NCI-H1436 treated with DMSO at 0.1 percent for 48 hours (cell line): ENCODE results near the gene ROMO1.

Experiments used
- DNase-seq: peaks from one replicate; lab custom pipeline; 2025; lab: John Stamatoyannopoulos, UW

ROMO1 gene

GRCh38 chr20:35699127-35699956, at the start of gene ROMO1, which contains the start of gene NFS1:
Gene ROMO1, plus strand, starts transcription at chr20:35699405. Its CDS starts 228 bp downstream, at chr20:35699633.
Gene NFS1, minus strand, starts transcription at chr20:35699352. Its CDS starts 64 bp downstream, at chr20:35699288.
- peak; percentile 25 for DNase-seq

GRCh38 chr20:35650632-35651031, 48.6 kb upstream of the ROMO1 start:
- no peak for DNase-seq

GRCh38 chr20:35651958-35652357, 47.2 kb upstream of the ROMO1 start:
- no peak for DNase-seq

DNA sequence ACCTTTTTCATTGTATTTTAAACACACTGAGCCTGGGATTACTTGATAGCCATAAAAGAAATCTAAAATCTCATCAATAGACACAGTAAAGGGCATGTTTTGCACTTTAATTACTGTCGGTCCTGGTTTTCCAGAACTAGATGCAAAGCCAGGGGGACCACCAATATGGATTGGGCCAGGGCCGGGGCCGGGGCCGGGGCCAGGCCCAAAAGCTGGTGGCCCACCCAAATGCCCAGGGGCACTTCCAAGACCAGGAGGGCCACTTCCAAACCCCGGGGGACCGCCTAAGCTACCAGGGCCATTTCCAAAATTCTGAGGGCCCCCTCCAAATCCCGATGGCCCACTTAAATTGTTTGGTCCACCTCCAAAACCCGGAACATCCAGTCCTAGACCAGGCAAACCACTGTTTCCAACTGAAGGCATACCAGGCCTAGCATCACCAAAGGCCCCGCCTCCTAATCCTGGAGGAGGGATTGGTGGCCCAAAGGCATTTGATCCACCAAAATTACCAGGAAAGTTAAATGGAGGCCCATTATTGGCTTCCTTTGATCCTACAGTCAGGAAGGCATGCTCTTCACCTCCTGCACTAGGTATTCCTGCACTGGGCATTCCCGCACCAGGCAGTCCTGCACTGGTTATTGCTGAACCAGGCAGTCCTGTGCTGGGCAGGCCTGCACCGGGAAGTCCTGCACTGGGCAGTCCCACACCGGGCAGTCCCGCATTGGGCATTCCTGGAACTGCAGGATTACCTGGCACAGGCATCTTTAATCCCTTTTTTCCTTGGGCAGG, 46.4 kb upstream of the ROMO1 start:
- DNase-seq = no peak

GRCh38 chr20:35653430-35653734, 45.8 kb upstream of the ROMO1 start:
- DNase-seq = no peak

DNA sequence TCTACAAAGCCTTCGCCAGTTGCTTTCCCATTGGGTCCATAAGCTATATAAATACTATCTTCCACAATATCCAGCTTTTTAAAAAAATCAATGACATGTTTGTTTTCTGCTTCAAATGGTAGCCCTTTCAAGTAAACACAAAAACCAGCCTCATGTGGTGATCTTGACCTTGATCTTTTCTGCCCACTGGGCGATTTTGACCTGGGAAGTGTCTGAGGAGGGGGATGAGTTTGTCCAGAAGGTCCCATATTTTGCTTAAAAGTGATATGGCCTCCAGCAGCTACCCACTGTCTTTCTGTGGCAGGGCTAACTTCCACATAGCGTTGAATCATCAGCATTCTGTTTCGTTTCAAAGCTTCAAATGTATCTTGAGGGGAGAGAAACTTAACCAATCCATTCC, 45.3 kb upstream of the ROMO1 start:
- DNase-seq = no peak

DNA sequence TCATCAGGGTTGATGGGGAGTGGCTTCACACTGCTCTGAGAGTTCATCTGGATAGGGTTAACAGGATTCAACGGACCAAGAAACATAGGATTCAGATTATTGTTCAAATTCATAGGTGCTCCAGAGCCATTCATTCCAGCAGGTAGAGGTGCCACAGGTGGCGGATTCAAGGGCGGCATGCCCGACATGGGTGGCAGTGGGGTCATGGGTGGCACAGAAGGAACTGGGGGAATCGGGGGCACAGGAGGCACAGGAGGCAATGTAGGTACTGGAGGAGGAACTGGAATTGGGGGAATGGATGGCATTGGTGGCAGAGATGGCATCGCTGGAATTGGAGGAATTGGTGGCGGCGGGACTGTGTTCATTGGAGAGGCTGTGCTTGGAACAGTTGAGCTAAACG, 44.8 kb upstream of the ROMO1 start:
- no peak for DNase-seq

DNA sequence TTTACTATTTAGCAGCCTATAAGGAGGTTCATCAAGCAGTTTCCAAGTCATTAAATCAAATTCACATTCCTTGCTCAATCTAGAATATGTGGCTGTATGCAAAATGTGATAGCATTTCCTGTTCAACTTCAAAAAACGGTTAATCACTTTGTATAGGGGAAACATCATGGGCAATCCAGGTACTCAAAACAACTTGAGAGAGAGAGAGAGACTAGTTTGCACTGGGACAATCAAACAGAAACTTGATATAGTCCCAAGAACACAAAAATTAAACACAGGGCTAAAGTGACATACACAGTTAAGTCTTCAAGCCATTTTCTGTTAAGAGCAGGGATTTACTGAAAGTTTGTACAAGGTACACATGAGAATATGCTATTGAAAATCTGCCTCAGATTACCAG, 41.9 kb upstream of the ROMO1 start:
- no peak for DNase-seq

GRCh38 chr20:35660122-35660937, 38.9 kb upstream of the ROMO1 start:
- DNase-seq = no peak

DNA sequence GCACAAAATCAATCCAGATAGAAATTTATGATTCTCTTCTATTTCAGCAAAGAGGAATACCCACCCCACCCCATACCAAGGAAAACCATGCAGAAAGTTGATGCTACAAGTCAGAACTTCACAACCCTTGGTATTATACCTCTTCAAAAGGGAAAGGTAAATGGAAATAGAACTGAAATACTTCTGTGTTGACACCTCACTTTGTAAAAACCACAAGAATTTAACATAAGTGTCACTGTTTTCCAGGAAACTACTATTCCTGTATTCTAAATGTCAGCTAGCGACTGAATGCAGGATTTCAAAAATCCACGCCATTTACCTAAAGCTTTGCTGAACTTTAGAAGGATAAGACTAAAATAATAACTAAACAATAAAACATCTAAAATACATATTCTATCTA, 38.2 kb upstream of the ROMO1 start:
- no peak for DNase-seq

- DNase-seq = no peak
These were observed 37.3 kb upstream of the ROMO1 start for GRCh38 chr20:35661908-35662307.

GRCh38 chr20:35662551-35662950, 36.7 kb upstream of the ROMO1 start:
- DNase-seq = no peak

DNA sequence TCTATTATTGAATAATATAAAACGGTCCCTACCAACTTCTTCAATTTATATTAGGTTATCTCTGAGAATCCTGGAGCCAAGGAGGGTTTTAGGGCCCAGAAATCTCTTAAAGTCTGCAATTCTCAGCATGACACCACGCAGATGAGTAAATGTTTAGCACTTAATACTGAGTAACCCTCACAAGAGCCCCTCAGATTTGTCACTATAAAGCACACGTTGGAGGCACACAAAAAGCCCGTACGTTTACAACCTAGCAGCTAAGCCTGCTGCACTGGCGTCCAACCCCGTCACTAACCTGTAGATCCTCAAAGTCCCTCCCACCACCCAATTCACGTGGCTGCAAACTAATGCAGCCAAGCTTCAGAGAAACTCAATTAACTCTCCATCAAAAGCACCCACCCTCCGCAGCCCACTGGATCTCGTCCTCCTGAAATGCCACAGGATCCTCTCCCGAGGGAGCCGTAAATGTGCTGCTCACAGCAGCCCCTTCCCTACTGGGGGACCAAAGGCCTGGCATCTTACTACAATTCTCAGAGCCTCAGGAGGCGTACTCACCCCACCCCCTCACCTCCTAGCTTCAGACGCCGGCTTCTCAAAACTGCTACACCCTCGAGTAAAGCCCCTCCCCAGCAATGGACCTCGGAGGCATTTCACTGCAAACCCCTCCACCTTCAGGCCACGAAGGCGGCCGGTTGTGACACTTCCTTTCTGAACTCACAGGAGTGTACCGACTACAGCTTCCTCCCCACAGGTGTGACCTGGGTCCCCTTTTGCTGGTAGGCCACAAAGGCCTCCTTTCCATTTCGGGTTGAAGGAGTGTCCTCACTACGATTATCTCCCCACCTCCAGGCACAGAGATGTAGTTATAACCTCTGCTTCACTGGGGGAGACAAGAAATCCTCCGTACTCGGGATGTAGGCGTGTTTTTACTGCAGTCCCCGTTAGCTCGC, 35.4 kb upstream of the ROMO1 start:
- DNase-seq = no peak

DNA sequence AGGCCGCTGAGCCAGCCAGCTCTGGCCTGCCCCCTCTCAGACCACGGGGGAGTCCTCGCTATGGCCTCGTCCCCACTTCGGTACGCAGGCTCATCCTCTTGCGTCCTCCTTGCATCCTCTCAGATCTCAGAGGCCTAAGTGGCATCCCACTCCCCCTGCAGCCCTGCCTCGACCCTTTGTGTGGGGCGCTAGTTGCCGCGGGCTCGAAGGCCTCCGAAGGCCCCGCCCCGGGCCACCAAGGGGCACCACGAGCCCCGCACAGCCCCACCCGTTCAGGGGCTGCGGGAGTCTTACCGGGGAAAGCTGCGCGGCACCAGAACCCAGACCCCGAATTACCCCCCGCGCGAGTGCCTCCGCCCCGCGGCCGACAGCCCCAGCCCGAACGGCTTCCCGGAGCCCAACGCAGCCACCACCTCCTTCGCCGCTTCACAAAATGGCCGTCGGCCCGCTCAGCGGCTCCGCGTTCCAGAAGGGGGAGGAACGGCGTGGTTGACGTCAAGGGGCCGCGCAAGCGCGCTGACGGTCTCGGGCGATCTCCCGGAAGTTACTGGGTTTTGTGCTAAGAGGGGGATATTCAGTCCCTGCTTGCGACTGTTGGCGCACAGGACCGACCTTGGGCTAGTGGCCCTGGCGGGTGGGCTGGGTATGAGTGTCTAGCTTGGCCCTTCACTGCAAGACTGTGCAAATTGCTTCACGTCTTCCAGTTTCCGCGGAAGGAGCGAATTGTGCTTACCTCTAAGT, 34.6 kb upstream of the ROMO1 start, which contains the start of the genes CPNE1 and RBM12:
CPNE1 (minus strand) TSS at position 435 of the 741 bp plus-strand sequence. CDS start 31,977 bp downstream, outside the sequence.
RBM12 (minus strand) TSS at position 435 of the 741 bp plus-strand sequence. CDS start 9,578 bp downstream, outside the sequence.
- peak; percentile 71 for DNase-seq

DNA sequence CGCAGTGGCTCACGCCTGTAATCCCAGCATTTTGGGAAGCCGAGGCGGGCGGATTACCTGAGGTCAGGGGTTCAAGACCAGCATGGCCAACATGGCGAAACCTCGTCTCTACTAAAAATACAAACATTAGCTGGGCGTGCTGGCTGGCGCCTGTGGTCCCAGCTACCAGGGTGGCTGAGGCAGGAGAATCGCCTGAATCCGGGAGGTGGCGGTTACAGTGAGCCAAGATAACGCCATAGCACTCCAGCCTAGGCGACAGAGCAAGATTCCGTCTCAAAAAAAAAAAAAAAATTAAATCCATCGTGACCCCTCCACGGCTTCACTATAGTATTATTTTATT, 33.3 kb upstream of the ROMO1 start:
- no peak for DNase-seq

- no peak for DNase-seq
These were observed 30.0 kb upstream of the ROMO1 start for GRCh38 chr20:35669221-35669620.

DNA sequence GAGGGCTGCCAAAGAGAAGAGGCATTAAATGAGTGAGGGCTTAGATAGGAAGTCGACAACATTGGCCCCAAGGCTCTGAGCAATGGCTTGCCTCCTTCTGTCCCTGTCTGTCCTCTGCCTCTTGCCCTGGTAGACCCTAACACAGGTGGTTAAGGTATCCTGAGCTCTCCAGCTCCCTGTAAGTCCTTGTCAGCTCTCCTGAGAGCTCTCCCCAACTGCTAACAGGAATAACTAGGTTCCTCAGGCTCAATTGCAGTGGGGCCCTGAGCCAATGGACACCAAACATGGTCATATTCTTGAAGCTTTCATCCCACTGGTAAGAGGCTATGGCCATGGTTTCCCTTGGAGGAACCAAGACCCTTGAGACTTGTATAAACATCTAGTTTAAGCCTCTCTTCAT, 29.5 kb upstream of the ROMO1 start:
- no peak for DNase-seq

DNA sequence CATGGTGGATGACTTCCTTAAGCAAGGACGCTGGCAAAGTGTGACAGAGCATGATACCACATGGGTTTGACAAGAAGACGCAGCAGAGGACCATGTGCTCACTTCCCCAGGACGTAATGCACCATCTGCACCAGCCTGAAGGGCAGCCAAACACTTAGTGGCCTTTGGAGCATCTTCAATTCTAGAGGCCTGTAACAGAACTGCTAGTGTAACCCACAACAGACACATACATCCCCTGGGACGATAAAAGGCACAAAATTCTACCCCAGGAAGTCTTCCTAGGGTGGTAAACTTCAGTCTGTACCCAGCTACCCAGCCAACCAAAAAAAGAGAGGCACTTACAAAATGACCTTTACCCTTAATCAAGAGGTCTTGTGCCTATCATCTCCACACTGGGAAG, 25.3 kb upstream of the ROMO1 start:
- DNase-seq = no peak

DNA sequence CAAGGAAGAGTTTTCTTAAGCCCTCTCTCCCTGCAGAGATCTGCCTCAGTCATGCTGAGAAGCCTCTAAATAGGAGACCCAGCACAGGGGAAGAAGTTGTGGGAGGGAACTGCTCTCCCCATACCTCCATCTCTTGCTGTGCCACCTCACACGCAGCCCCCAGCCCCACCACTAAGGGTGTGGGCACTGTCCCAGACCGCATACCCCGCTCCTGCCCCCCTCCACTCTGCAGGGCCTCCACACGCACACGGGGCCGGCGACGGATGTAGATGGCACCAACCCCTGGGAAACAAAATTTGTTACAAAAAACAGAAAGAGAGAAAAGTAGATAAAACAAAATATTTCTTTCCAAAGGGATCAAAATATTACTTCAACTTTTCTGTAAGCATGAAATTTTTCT, 24.3 kb upstream of the ROMO1 start:
- DNase-seq = no peak

- DNase-seq = no peak
These were observed 18.6 kb upstream of the ROMO1 start for GRCh38 chr20:35680452-35681183.
